GM21367 (cell line): ENCODE data around the gene BCL7A.
"Not testable (repeated sequence)": the region's sequence is repeated elsewhere in the genome, so short reads cannot be mapped to it uniquely, and the experiment has no call there.

ENCODE experiments used
- ATAC-seq: cut with Tn5 transposase; IDR thresholded peaks from one replicate; pipeline ENCODE4 v1.9.1; 2021; ENCODE audit not compliant: unreplicated experiment

The BCL7A gene

DNA sequence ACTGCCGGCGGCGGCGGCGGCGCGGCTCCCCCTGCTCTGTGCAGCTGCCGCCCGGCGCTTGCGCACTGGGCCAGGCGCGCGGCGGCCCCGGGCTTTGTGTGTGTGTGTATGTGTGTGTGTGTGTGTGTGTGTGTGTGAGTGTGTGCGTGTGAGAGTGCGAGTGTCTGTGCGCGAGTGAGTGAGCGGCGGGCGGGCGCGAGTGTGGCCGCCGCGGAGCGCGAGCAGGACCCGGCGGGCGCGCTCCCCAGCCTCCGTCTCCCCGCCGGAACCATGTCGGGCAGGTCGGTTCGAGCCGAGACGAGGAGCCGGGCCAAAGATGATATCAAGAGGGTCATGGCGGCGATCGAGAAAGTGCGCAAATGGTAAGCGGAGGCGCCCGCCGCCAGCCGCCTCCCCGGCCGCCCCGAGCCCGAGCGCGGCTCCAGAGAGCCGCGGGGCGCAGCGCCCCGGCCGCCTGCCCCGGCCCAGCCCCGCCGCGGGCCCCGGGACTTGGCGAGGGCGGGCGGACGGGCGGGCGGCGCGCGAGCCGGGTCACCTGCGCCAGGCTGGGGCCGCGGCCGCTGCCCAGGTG is at the start of gene BCL7A:
Gene BCL7A (plus strand): TSS at position 63 of the 571 bp plus-strand sequence. CDS start 208 bp downstream, at position 271.
- no peak for ATAC-seq

DNA sequence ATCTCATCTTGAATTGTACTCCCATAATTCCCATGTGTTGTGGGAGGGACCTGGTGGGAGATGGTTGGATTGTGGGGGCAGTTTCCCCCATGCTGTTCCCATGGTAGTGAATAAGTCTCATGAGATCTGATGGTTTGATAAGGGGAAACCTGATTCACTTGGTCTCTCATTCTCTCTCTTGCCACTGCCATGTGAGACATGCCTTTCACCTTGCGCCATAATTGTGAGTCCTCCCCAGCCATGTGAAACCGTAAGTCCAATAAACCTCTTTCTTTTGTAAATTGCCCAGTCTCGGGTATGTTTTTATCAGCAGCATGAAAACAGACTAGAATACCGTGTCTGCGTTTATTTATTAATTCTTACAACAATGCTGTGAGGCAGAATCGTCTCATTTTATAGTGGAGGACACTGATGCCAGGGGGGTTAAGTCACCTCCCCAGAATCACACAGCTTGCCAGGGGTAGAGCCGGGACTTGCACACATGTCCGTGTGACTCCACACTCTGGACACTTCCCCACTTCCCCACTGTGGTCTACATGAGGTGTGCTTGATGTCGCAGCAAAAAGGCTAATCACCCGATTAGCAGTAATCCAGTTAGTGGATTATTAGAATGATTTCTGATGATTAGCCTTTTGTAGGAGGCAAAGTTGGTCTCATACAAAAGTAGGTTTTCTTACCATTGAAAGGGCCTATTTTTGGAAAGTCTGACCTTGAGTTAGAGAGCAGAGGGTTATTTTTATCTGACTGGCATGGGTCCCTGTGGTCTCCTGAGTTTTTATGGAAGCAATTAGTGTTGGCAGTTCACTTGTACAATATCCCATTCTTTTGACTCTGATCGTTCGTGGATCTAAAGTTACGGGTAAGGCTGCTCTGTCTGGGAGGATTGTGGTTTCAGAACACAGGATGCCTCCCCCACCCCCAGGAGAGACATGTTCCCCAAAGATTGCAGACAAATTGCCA is 47.4 kb upstream of the BCL7A start:
- ATAC-seq: no peak

DNA sequence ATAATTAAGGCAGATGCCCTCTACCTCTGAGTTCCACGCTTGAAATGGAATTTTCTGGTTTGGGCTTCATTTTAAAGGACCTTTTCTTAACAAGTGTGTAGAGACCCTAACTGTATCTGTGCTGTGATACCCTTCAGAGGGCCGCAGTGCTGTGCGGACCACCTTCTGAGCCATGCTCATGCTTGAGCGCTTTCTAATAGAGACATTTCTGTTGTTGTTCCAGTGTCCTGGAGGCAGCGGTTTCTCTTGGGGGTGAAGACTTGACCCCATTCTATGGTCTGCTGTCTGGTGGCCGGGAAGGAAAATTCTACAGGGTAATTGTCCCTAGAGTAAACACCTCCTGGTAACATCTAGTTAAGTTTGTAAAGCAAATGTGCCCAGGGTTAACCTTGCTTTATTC is 46.7 kb upstream of the BCL7A start:
- ATAC-seq: no peak

DNA sequence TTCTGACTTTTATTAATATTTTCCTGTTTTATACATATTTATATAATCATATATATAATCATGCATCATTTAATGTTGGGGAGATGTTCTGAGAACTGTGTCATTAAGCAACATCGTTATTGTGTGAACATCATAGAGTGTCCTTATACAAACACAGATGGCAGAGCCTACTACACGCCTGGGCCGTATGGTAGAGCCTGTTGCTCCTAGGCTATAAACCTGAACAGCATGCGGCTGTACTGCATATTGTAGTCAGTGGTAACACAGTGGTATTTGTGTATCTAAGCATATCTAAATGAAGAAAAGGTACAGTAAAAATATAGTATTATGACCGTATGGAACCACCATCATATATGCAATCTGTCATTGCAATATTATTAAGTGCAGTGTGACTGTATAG is 44.7 kb upstream of the BCL7A start:
- no peak for ATAC-seq

DNA sequence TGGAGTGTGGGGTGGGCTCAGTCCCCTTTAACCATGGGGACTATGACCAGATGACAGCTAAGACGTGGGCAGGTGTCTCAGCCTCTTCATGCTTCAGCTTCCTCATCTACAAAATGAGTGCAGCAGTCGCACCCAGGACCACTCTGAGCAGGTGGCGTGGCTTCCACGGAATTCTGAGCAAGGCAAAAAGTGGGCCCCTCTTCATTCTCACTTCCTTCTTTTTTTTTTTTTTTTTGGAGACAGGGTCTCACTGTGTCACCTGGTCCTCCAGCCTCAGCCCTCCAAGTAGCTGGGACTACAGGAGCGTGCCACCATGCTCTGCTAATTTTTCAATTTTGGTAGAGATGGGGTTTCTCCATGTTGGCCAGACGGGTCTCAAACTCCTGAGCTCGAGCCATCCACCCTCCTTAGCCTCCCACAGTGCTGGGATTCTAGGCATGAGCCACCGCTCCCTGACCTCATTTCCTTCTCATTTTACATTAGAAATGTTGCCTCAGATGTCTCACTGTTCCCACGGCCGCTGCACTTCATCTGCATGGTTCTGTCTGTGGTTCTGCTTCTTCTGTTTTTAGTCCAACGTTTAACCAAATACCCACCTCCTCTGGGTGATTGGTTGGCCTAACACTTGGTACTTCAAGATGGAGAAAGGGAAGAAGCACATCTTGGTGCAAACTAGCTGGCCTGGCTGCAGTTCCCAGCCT is 41.3 kb upstream of the BCL7A start:
- no peak for ATAC-seq

DNA sequence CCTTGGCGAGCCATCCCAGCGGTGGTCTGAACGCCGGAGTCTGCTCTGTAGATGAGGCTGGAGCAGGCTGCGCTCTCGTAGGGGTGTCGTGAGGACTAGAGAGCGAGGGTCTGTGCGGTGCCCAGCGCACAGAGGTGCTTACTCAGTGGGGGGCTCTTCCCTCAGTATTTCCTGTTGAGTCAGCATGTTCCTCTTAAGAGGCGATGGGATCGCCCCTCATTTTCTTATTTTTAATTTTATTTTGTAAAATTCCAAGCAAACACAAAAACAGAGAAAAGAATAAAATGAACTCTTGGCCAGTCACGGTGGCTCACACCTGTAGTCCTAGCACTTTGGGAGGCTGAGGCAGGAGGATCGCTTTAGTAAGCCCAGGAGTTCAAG is 40.8 kb upstream of the BCL7A start:
- no peak for ATAC-seq

DNA sequence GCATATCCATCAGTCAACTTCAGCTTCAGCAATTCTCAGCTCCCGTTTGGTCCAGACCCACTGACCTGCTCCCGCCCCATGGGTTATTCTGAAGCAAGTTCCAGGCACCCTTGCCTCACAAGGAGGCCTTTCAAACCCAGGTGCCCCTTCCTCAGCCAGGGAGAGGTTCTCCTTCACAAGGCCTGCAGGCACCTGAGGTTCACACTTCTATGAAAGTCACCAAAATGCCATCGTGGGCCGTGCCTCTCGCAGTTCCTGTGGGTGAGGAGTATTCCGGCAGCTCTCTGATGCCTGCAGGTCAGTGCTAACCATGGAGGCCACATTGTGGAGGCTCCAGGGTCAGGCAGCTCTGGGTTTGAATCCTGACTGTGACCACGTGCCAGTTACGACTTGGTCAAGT is 40.2 kb upstream of the BCL7A start:
- ATAC-seq: no peak

DNA sequence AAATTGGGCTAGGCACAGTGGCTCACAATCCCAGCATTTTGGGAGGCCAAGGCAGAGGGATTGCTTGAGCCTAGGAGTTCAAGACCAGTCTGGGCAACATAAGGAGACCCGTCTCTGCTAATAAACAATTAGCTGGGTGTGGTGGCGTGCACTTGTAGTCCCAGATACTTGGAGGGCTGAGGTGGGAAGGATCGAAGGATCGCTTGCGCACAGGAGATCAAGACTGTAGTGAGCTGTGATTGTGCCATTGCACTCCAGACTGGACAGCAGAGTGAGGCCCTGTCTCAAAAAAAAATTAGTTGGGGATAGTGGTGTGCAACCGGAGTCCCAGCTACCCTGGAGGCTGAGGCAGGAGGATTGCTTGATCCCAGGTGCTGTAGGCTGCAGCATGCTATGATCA is 38.7 kb upstream of the BCL7A start:
- ATAC-seq: no peak

DNA sequence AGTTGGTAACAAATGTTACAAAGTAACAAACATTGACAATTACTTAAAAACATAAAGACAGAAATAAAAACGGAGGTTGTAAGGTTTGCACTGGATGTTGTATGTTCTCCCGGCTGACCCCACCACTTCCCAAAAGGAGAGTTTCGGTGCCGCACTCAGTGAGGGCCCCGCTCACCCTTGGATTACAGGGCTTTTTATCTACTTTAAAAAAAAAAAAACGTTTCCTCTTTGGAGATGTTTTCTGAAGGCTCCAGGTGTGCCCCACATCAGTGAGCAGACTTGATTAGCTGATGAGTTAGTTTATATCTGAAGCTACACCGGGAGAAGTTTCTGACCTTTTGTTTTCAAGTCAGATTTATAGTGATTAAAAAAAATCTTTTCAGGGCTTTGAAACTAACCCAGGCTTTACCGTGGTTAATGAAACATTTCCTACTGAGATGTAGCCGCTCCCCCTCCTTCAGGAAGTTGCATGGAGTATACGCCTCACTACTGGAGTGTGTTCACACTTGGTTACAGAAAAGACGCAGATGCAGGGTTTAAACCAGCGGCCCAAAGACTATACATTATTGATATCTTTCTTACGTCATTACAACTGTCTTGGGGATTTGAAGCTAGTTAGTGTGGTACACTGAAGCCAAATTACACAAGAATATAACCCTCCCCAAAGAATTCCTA is 38.0 kb upstream of the BCL7A start:
- ATAC-seq: no peak

DNA sequence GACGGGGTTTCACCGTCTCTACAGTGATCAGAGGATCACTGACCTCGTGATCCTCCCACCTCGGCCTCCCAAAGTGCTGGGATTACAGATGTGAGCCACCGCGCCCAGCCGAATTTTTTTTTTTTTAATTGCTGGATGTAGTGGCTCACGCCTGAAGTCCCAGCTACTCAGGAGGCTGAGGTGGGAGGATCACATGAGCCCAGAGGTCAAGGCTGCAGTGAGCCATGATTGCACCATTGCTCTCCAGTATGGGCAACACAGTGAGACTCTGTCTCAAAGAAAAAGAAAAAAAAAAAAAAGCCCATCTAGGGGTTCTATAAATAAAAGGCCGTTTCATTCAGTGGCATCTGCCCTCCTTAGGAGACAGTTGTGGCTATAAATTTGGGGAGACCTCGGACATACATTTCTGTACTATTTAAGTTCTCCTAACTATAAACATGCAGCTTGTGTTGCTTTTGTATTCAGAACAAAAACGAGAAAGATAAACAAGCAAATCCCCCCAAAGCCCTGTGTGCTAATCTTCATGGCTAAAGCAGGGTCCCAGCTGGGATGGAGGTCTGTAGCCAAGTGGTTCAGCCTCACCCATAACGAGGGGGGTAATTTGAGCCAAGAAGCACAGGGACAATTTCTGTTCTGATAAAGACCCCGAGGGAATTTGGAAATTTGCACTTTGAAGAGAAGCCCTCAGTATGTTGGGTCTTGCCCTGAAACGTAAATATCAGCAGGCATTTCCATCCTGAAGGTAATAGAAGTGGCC is 35.0 kb upstream of the BCL7A start:
- no peak for ATAC-seq

DNA sequence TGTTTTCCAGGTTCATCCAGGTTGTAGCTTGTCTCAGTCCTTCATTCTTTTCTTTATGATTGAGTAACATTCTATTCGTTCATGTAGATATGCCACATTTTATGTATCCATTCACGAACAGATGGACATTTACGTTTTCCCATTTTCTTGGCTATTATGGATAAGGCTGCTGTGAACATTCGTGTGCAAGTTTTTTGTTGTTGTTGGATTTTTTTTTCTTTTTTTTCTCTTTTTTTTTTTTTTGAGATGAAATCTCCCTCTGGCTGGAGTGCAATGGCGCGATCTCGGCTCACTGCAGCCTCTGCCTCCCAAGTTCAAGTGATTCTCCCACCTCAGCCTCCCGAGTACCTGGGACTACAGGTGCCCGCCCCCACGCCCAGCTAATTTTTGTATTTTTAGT is 33.2 kb upstream of the BCL7A start:
- ATAC-seq: not testable (repeated sequence)

DNA sequence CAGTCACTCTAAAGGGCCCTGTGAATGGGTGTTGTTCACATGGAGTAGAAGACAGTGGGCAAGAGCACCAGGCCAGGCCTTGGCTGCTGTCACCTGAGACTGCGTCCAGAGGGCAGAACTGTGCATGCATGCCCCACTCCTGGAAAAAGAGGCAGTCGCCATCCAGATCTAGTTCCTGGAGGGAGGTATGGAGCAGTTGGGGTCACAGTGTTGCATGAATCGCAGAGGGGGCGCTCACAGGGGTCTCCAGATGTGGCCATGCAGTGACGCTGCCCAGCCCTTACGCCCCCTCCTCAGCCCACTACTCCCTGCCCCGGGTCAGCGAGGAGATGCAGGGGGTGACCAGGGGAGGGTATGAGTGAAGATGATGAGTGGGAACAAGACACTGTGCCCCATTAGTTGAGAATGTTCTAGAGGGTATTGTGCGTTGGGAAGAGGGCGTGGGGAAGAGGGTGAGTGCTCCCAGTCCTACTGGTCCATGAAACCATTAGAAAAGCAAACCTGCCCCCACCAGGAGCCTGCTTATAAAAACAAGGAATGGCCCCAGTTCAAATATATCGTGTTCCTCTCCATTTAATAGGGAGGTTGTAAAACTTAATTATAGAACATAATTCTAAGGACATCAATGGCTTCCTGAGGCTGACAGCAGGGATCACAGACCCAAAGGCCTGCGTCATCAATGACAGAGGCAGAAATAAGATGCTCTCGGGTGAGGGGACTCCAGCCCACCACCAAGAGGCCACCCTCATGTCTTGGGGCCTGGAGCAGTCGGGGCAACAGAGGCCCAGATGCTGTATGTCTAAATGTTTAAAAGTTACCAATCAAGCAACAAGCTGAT is 32.2 kb upstream of the BCL7A start:
- ATAC-seq: no peak

DNA sequence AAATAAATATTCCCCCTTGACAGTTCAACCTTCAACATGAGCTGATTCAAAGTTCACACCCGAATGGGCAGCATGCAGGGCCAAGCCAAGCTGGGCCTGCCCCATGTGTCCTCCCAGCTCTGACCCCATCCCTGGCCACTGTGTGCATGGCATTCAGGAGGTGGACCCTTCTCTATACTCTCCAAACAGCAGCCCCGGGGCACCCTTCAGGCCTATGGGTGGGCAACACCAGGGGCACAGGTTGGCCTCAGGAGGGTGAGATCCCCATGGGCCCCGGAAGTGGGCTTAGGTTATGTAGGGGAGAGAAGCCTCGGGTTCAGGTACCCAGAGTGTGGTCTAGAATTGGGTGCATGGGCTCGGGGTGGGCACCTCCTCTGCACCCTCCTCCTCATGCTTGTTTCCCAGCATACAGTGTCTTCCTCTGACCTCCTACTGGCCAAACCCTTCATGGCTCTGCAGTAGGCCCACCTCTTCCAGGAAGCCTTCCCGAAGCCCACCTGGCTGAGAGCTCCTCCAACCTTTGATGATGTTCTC is 31.5 kb upstream of the BCL7A start:
- no peak for ATAC-seq

DNA sequence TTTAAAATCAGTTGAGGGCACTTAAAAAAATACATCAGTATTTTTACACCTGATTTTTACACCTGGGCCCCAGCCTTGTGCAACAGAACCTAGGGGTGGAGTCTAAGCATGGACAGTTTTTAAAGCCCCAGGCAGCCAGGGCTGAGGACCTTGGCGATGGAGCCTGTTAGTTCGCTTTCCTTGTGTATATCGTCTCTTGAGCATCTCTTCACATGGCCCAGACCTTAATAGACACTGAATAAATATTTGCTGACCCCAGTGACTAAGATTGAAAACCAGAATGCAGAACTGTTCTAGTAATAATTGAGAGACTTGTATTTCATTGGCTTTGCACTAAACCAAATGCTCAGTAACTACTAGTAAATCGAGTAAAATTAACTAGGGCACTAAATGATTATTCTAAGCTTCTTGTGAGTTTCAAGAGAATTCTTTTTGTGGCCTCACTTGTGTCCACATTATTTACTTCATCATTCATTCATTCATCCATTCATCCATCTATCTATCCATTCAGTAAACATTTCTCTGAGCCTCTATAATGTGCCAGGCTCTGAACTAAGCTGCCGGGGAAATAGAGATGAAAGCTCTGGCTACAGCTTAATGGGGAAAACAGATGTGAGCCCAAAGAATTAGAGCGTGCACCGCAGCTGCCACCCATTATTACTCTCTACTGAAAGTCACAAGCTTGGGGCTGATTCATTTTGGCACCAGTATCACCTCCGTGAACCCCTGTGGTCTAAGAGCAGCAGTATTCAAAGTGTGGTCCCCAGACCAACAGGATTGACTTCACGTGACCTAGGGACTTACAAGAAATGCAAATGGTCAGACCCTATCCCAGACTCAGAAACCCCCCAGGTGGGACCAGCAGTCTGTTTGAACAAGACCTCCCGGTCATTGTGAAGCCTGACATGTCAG is 30.7 kb upstream of the BCL7A start:
- ATAC-seq: no peak

DNA sequence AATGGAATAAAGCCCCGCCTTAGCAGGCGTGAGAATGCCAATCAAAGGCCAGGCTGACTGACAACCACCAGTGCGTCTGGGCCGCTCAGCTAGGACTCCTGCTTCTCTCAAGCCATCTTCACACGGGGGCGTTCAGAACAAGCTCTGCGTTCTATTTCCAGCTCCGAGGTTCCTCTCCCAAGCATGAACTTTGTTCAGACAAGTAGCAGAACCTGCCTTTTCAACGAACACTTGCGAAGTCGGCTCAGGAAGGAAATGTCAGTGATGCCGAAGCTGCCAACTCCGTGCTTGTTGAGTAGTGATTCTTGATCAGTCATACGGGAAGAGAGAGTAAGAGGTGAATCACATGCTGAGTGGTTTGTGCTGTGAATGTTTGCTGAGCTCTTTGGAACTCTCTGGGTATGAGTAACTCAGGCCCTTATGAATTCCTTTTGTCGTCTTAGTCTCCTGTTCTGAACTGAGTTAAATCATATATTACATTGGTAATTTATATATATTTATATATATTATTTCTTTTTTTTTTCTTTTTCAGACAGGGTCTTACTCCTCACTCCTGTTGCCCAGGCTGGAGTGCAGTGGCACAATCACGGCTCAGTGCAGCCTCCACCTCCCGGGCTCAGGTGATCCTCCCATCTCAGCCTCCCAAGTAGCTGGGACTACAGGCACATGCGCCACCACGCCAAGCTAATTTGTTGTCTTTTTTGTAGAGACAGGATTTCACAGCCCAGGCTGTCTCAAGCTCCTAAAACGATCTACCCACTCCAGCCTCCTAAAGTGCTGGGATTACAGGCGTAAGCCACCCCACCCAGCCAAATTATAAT is 29.4 kb upstream of the BCL7A start:
- peak; percentile 66 for ATAC-seq

DNA sequence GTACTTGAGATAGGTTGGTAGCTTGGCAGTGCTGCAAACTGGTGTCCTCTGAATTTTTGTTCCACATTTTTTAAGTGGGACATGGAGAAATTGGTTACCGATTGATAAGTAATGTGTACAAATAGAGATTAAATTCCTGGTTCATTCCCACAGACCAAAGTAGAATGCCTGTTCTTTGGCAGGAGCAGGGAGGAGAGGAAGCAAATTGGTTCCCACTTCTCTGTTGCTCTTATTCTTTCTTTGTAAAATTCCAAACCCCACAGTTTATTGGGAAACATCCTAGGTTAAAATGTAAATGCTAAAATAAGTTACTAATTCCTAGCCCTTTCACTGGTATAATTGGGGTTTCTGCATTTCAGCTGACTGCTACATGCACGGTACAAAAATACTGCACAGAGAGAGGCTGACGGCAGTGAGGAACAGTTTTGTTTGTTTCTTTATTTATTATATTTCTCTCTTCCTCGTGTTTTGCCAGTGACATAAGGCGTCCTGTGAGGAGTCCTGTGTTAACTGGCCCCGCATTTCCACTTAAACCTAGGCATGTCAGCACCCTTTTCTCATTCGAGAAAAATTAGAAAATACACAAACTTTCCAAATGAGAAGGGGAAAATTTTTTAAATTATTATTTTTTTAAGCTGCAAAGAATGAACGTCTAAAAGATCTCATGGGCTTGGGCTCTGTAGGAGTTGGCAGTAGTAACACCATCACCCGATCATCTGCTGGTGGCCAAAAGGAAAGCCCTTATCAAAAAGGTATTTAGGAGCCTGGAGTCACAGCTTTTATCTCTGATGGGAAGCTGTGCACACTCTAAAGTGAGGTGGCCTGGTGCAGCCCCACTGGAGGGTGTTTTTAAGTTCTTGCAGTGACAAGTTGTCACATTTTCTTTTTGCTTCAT is 25.4 kb upstream of the BCL7A start:
- ATAC-seq: no peak
